HepG2 (cell line): Measurements from ENCODE around the gene MRPL28. TPM values are rescaled to one million over a fixed set of nuclear protein-coding genes. Genes with fewer than 3 reads are reported as not detected.
A peak's percentile ranks its signal among the peaks of the same experiment; 100 is the strongest.

ENCODE experiments used
- FOXC1 ChIP-seq: sonication (generic); formaldehyde crosslinking; IDR thresholded peaks from 2 replicates; pipeline ENCODE4 v1.8.0; 2022; ENCODE audit warnings: mild to moderate bottlenecking, missing genetic modification reagents, borderline replicate concordance
- HOXD1 ChIP-seq: sonication (generic); formaldehyde crosslinking; IDR thresholded peaks from 2 replicates; pipeline ENCODE4 v1.5.0; 2020; ENCODE audit warnings: missing genetic modification reagents
- KLF6 ChIP-seq: IDR thresholded peaks from 2 replicates; pipeline ENCODE4 v1.8.0; 2016; ENCODE audit warnings: missing biosample characterization, missing genetic modification reagents
- POLR2G ChIP-seq: fragments of 200-400 bp; formaldehyde crosslinking; IDR thresholded peaks from 2 replicates; pipeline ENCODE4 v1.6.1; 2018; ENCODE audit warnings: mild to moderate bottlenecking, low read depth, low read length, moderate library complexity
- SALL1 ChIP-seq: sonication (generic); formaldehyde crosslinking; IDR thresholded peaks from 2 replicates; pipeline ENCODE4 v1.8.0; 2022; ENCODE audit warnings: mild to moderate bottlenecking, missing genetic modification reagents
- ZBTB38 ChIP-seq: sonication (generic); formaldehyde crosslinking; IDR thresholded peaks from 2 replicates; pipeline ENCODE4 v1.5.1; 2020; ENCODE audit warnings: mild to moderate bottlenecking, missing genetic modification reagents
- ZEB1 ChIP-seq: IDR thresholded peaks from 2 replicates; pipeline ENCODE4 v1.6.1; 2012; ENCODE audit warnings: mild to moderate bottlenecking, low read depth, inconsistent platforms; ENCODE audit not compliant: insufficient replicate concordance
- ZFP37 ChIP-seq: sonication (generic); formaldehyde crosslinking; IDR thresholded peaks from 2 replicates; pipeline ENCODE4 v1.4.0; 2020; ENCODE audit warnings: missing genetic modification reagents, borderline replicate concordance
- ZNF232 ChIP-seq: sonication (generic); formaldehyde crosslinking; IDR thresholded peaks from 2 replicates; pipeline ENCODE4 v1.4.0; 2020; ENCODE audit warnings: missing genetic modification reagents, borderline replicate concordance
- ZNF543 ChIP-seq: sonication (generic); formaldehyde crosslinking; IDR thresholded peaks from 2 replicates; pipeline ENCODE4 v1.4.0; 2020; ENCODE audit warnings: mild to moderate bottlenecking, missing genetic modification reagents
- ZNF75D ChIP-seq: sonication (generic); formaldehyde crosslinking; IDR thresholded peaks from 2 replicates; pipeline ENCODE4 v1.8.1; 2023; ENCODE audit warnings: missing genetic modification reagents, mild to moderate bottlenecking, borderline replicate concordance
- polyA plus RNA-seq, 8 experiments: library from polyadenylated mRNA; depleted of rRNA in 3 of 8; stranded (reverse) in 7 of 8; unstranded in 1 of 8; fragments of >200 nt; fragmentation: Illumina TruSeq in 4 of 8; extraction: Trizol in 4 of 8; gene quantifications; 2 replicates each; pipeline versions ENCODE4 v1.2.1 to v1.2.3, GENCODE V29; 2011 to 2016; ENCODE audit warnings: low read depth in 4 of 8, missing spikeins in 1 of 8, mixed read lengths in 1 of 8; ENCODE audit not compliant: insufficient read depth in 1 of 8
- total RNA-seq, 5 experiments: library from RNA; depleted of rRNA; stranded (reverse); fragments of >200 nt; fragmentation: Illumina TruSeq; extraction: Trizol; gene quantifications; 2 replicates each; pipeline ENCODE4 v1.2.3, GENCODE V29; 2016; ENCODE audit warnings: low read depth in 1 of 5
- TF ChIP-seq, protein P1 (sequence below): sonication (generic); formaldehyde crosslinking; IDR thresholded peaks from one replicate; pipeline ENCODE4 v1.5.1; 2020; ENCODE audit warnings: mild to moderate bottlenecking, missing genetic modification reagents; ENCODE audit errors: not compliant biosample characterization
- TF ChIP-seq, protein P2 (sequence below): sonication (generic); formaldehyde crosslinking; IDR thresholded peaks from 2 replicates; pipeline ENCODE4 v1.4.0; 2020; ENCODE audit warnings: missing genetic modification reagents
- TF ChIP-seq, protein P3 (sequence below): sonication (generic); formaldehyde crosslinking; IDR thresholded peaks from 2 replicates; pipeline ENCODE4 v1.4.0; 2020; ENCODE audit warnings: missing genetic modification reagents

The MRPL28 gene
- total and polyA plus RNA-seq, 2 of the 13 experiments (the other 11 are each of a cell fraction or from before 2014, with no cell fraction given), result 114 to 135 TPM

DNA sequence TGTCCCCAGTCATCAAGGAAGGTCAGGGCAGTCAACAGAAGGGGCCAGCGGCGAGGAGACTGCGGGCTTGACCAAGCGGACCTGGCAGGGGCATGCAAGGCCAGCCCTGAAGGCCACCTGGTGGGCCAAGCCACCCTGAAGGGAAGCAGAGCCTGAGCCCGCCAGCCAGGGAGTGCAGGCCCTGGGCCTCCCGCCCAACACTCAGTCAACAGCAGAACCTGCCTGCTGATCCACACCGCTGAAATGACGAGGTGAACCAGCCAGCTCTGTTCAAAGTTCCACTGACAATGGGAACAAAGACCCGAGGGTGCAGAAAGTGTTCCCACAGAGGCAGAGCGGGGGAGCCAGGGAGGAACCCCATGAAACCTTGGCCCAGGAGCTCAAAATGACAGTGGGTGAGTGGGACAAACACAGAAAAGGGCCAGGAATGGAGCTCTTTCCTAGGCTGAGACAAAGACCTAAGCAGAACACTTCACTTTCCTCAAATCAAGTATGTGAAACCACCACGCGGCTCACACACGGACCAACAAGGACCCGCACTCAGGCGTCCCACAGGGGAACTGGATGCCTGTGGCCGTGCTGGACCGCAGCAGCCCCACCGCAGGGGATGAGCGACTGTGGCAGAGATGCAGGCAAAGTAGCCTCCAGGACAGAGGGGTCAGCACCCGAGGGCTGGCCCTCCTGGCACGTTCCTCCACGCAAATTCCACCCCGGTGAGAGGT lies 29.8 kb downstream of the MRPL28 start (continued):
- TF ChIP-seq, protein P1, sequence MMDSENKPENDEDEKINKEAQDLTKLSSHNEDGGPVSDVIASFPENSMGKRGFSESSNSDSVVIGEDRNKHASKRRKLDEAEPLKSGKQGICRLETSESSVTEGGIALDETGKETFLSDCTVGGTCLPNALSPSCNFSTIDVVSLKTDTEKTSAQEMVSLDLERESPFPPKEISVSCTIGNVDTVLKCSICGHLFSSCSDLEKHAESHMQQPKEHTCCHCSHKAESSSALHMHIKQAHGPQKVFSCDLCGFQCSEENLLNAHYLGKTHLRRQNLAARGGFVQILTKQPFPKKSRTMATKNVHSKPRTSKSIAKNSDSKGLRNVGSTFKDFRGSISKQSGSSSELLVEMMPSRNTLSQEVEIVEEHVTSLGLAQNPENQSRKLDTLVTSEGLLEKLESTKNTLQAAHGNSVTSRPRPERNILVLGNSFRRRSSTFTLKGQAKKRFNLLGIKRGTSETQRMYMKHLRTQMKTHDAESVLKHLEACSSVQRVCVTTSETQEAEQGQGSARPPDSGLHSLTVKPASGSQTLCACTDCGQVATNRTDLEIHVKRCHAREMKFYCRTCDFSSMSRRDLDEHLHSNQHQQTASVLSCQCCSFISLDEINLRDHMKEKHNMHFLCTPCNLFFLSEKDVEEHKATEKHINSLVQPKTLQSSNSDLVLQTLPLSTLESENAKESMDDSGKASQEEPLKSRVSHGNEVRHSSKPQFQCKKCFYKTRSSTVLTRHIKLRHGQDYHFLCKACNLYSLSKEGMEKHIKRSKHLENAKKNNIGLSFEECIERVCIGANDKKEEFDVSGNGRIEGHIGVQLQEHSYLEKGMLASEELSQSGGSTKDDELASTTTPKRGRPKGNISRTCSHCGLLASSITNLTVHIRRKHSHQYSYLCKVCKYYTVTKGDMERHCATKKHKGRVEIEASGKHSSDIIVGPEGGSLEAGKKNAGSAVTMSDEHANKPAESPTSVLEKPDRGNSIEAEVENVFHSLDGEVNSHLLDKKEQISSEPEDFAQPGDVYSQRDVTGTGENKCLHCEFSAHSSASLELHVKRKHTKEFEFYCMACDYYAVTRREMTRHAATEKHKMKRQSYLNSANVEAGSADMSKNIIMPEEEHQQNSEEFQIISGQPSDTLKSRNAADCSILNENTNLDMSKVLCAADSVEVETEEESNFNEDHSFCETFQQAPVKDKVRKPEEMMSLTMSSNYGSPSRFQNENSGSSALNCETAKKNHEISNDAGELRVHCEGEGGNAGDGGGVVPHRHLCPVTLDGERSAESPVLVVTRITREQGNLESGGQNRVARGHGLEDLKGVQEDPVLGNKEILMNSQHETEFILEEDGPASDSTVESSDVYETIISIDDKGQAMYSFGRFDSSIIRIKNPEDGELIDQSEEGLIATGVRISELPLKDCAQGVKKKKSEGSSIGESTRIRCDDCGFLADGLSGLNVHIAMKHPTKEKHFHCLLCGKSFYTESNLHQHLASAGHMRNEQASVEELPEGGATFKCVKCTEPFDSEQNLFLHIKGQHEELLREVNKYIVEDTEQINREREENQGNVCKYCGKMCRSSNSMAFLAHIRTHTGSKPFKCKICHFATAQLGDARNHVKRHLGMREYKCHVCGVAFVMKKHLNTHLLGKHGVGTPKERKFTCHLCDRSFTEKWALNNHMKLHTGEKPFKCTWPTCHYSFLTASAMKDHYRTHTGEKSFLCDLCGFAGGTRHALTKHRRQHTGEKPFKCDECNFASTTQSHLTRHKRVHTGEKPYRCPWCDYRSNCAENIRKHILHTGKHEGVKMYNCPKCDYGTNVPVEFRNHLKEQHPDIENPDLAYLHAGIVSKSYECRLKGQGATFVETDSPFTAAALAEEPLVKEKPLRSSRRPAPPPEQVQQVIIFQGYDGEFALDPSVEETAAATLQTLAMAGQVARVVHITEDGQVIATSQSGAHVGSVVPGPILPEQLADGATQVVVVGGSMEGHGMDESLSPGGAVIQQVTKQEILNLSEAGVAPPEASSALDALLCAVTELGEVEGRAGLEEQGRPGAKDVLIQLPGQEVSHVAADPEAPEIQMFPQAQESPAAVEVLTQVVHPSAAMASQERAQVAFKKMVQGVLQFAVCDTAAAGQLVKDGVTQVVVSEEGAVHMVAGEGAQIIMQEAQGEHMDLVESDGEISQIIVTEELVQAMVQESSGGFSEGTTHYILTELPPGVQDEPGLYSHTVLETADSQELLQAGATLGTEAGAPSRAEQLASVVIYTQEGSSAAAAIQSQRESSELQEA, result peak; percentile 20
- TF ChIP-seq, protein P2, sequence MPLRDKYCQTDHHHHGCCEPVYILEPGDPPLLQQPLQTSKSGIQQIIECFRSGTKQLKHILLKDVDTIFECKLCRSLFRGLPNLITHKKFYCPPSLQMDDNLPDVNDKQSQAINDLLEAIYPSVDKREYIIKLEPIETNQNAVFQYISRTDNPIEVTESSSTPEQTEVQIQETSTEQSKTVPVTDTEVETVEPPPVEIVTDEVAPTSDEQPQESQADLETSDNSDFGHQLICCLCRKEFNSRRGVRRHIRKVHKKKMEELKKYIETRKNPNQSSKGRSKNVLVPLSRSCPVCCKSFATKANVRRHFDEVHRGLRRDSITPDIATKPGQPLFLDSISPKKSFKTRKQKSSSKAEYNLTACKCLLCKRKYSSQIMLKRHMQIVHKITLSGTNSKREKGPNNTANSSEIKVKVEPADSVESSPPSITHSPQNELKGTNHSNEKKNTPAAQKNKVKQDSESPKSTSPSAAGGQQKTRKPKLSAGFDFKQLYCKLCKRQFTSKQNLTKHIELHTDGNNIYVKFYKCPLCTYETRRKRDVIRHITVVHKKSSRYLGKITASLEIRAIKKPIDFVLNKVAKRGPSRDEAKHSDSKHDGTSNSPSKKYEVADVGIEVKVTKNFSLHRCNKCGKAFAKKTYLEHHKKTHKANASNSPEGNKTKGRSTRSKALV (CRISPR knock-in tag), result 0 out of 2 replicates have a peak, but pooled peaks have one; percentile 43
- TF ChIP-seq ZEB1 (no peak), HOXD1 (CRISPR knock-in tag) (peak; percentile 78; the same call in 1 of the 2 replicates), POLR2G (0 out of 2 replicates have a peak, but pooled peaks have one; percentile 25), ZNF543 (peak; percentile 23; the same call in 1 of the 2 replicates), ZNF232 (CRISPR knock-in tag) (peak; percentile 72; the same call in 1 of the 2 replicates), ZBTB38 (peak; percentile 98), ZFP37 (CRISPR knock-in tag) (no peak), FOXC1 (CRISPR knock-in tag) (no peak), SALL1 (peak; percentile 79), KLF6 (CRISPR knock-in tag) (no peak), ZNF75D (CRISPR knock-in tag) (no peak)
- TF ChIP-seq, protein P3, sequence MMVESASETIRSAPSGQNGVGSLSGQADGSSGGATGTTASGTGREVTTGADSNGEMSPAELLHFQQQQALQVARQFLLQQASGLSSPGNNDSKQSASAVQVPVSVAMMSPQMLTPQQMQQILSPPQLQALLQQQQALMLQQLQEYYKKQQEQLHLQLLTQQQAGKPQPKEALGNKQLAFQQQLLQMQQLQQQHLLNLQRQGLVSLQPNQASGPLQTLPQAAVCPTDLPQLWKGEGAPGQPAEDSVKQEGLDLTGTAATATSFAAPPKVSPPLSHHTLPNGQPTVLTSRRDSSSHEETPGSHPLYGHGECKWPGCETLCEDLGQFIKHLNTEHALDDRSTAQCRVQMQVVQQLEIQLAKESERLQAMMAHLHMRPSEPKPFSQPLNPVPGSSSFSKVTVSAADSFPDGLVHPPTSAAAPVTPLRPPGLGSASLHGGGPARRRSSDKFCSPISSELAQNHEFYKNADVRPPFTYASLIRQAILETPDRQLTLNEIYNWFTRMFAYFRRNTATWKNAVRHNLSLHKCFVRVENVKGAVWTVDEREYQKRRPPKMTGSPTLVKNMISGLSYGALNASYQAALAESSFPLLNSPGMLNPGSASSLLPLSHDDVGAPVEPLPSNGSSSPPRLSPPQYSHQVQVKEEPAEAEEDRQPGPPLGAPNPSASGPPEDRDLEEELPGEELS (CRISPR knock-in tag), result peak; percentile 45; the same call in 1 of the 2 replicates
